GM12874 (cell line): ENCODE results near the gene MORC3.

Experiments used
- CTCF ChIP-seq: IDR thresholded peaks from 2 replicates; pipeline ENCODE4 v1.5.1; 2011; ENCODE audit warnings: low read depth, mild to moderate bottlenecking, control low read depth, low read length, moderate library complexity; ENCODE audit not compliant: insufficient read depth

MORC3 gene

GRCh38 chr21:36388835-36389234 lies 68.8 kb downstream of the MORC3 start:
- no peak for TF ChIP-seq CTCF

GRCh38 chr21:36395353-36396111 lies 75.5 kb downstream of the MORC3 start:
- no peak for TF ChIP-seq CTCF

GRCh38 chr21:36396325-36396724 lies 76.3 kb downstream of the MORC3 start:
- TF ChIP-seq CTCF, result no peak

- TF ChIP-seq CTCF, result no peak
These were observed 77.0 kb downstream of the MORC3 start for GRCh38 chr21:36396971-36397370.

GRCh38 chr21:36397606-36398005 lies 77.6 kb downstream of the MORC3 start:
- TF ChIP-seq CTCF, result no peak

- no peak for TF ChIP-seq CTCF
These were observed 80.7 kb downstream of the MORC3 start for GRCh38 chr21:36400719-36401118.

- no peak for TF ChIP-seq CTCF
These were observed 82.3 kb downstream of the MORC3 start for GRCh38 chr21:36402339-36402738.
